Neutrophil (primary cell): ENCODE results near the gene UVSSA.

Source experiments
- H3K27ac ChIP-seq: fragments of 200-600 bp; sonication (generic); 2 replicates; pipeline ENCODE4 v1.5.1; 2016; ENCODE audit warnings: mild to moderate bottlenecking, moderate library complexity
- H3K27me3 ChIP-seq: fragments of 200-600 bp; sonication (generic); 2 replicates; pipeline ENCODE4 v1.6.0; 2016; ENCODE audit warnings: mild to moderate bottlenecking
- H3K36me3 ChIP-seq: fragments of 200-600 bp; sonication (generic); 2 replicates; pipeline ENCODE4 v1.5.1; 2017
- H3K4me1 ChIP-seq, 2 experiments: fragments of 200-600 bp in 1 of 2; sonication (generic) in 1 of 2; 1 replicate in 1 of 2; 2 replicates in 1 of 2; pipeline versions ENCODE4 v1.5.1 to v1.6.1; 2013 to 2016; ENCODE audit warnings: low read depth in 1 of 2, low read length in 1 of 2, mild to moderate bottlenecking in 1 of 2, moderate library complexity in 1 of 2; ENCODE audit not compliant: control insufficient read depth in 1 of 2, insufficient read depth in 1 of 2
- H3K4me3 ChIP-seq, 2 experiments: fragments of 200-600 bp in 1 of 2; sonication (generic) in 1 of 2; 1 replicate in 1 of 2; 2 replicates in 1 of 2; pipeline ENCODE4 v1.5.1; 2013 to 2016; ENCODE audit warnings: low read depth in 1 of 2, low read length in 1 of 2, mild to moderate bottlenecking in 1 of 2, moderate library complexity in 1 of 2
- H3K9me3 ChIP-seq: fragments of 200-600 bp; sonication (generic); 2 replicates; pipeline ENCODE4 v1.5.1; 2016
- CTCF ChIP-seq: fragments of 200-600 bp; sonication (generic); IDR thresholded peaks from 2 replicates; pipeline ENCODE4 v1.5.1; 2016; ENCODE audit warnings: antibody characterized with exemption

Gene UVSSA

GRCh38 chr4:1380368-1381151 lies 33.6 kb downstream of the UVSSA start:
- H3K36me3 ChIP-seq, result peaks cover 89% of the 10 kb centered on the region
- no peaks in the 10 kb centered on the region for H3K27me3 ChIP-seq
- TF ChIP-seq CTCF, result no peak
- H3K4me3 ChIP-seq, result no peak overlapping the region
- no peaks in the 10 kb centered on the region for H3K4me1 ChIP-seq
- no peak overlapping the region for H3K27ac ChIP-seq
- H3K9me3 ChIP-seq, result no peaks in the 10 kb centered on the region

- H3K9me3 ChIP-seq, result no peaks in the 10 kb centered on the region
- H3K4me3 ChIP-seq, result no peak overlapping the region
- peaks cover 89% of the 10 kb centered on the region for H3K36me3 ChIP-seq
- no peaks in the 10 kb centered on the region for H3K27me3 ChIP-seq
- TF ChIP-seq CTCF, result no peak
- H3K27ac ChIP-seq, result no peak overlapping the region
- H3K4me1 ChIP-seq, result no peaks in the 10 kb centered on the region
Observed at GRCh38 chr4:1381181-1381621, 34.2 kb downstream of the UVSSA start.

- no peak overlapping the region for H3K4me3 ChIP-seq
- no peaks in the 10 kb centered on the region for H3K27me3 ChIP-seq
- H3K4me1 ChIP-seq, result no peaks in the 10 kb centered on the region
- H3K9me3 ChIP-seq, result no peaks in the 10 kb centered on the region
- no peak for TF ChIP-seq CTCF
- H3K27ac ChIP-seq, result no peak overlapping the region
- H3K36me3 ChIP-seq, result peaks cover 89% of the 10 kb centered on the region
Observed at GRCh38 chr4:1381944-1382541, 35.0 kb downstream of the UVSSA start.

GRCh38 chr4:1382776-1383727 lies 36.0 kb downstream of the UVSSA start:
- H3K27ac ChIP-seq, result no peak overlapping the region
- H3K36me3 ChIP-seq, result peaks cover 84% of the 10 kb centered on the region
- H3K4me1 ChIP-seq, result no peaks in the 10 kb centered on the region
- H3K4me3 ChIP-seq, result no peak overlapping the region
- no peaks in the 10 kb centered on the region for H3K9me3 ChIP-seq
- no peak for TF ChIP-seq CTCF
- no peaks in the 10 kb centered on the region for H3K27me3 ChIP-seq

- Histone ChIP-seq H3K4me3 (no peak overlapping the region), H3K9me3 (no peaks in the 10 kb centered on the region), H3K36me3 (peaks cover 79% of the 10 kb centered on the region), H3K4me1 (no peaks in the 10 kb centered on the region), H3K27me3 (no peaks in the 10 kb centered on the region), H3K27ac (no peak overlapping the region)
- no peak for TF ChIP-seq CTCF
Observed at GRCh38 chr4:1383728-1384591, 37.0 kb downstream of the UVSSA start.
